K562 (cell line): Measurements from ENCODE around the gene PDE11A. TPM values are rescaled to one million over a fixed set of nuclear protein-coding genes. Genes with fewer than 3 reads are reported as not detected.
A peak's percentile ranks its signal among the peaks of the same experiment; 100 is the strongest.

ENCODE experiments used
- DNMT1 ChIP-seq: fragments of 450-650 bp; IDR thresholded peaks from 2 replicates; pipeline ENCODE4 v1.6.1; 2016; ENCODE audit warnings: antibody characterized with exemption, mild to moderate bottlenecking
- HDAC8 ChIP-seq: fragments of 450-650 bp; IDR thresholded peaks from 2 replicates; pipeline ENCODE4 v1.6.1; 2016; ENCODE audit warnings: mild to moderate bottlenecking, missing genetic modification characterization, moderate library complexity, missing compliant biosample characterization
- HES1 ChIP-seq: fragments of 450-650 bp; IDR thresholded peaks from 2 replicates; pipeline ENCODE4 v1.6.1; 2016; ENCODE audit warnings: low read depth, mild to moderate bottlenecking, moderate library complexity
- HIVEP1 ChIP-seq: fragments of 250-450 bp; sonication (Bioruptor Pico); IDR thresholded peaks from 2 replicates; pipeline ENCODE4 v1.4.0; 2020; ENCODE audit warnings: mild to moderate bottlenecking
- HMBOX1 ChIP-seq: sonication (generic); IDR thresholded peaks from 2 replicates; pipeline ENCODE4 v1.6.1; 2016
- MECOM ChIP-seq: fragments of 250-450 bp; sonication (Bioruptor Pico); IDR thresholded peaks from 2 replicates; pipeline ENCODE4 v1.8.0; 2022; ENCODE audit warnings: inconsistent platforms
- RCOR1 ChIP-seq, 2 experiments: IDR thresholded peaks; 2 replicates each; pipeline ENCODE4 v1.6.1; 2012; ENCODE audit warnings: low read depth in 2 of 2, low read length in 2 of 2, borderline replicate concordance in 1 of 2, improper control_type of control experiment in 1 of 2
- SAFB2 ChIP-seq: fragments of 200-400 bp; formaldehyde crosslinking; IDR thresholded peaks from 2 replicates; pipeline ENCODE4 v1.6.1; 2018; ENCODE audit warnings: borderline replicate concordance, low read length, low read depth, moderate library complexity; ENCODE audit not compliant: severe bottlenecking
- TCF3 ChIP-seq: sonication (generic); formaldehyde crosslinking; IDR thresholded peaks from 2 replicates; pipeline ENCODE4 v1.4.0; 2020; ENCODE audit warnings: mild to moderate bottlenecking, missing genetic modification reagents
- ZNF174 ChIP-seq: fragments of 250-450 bp; sonication (Bioruptor Pico); IDR thresholded peaks from 2 replicates; pipeline ENCODE4 v1.4.0; 2020; ENCODE audit warnings: mild to moderate bottlenecking
- ZNF175 ChIP-seq: fragments of 200-800 bp; sonication (Bioruptor generic); IDR thresholded peaks from 2 replicates; pipeline ENCODE4 v1.6.1; 2016; ENCODE audit warnings: low read depth, mild to moderate bottlenecking, missing genetic modification characterization, missing compliant biosample characterization
- ZNF3 ChIP-seq: fragments of 250-450 bp; sonication (Bioruptor Pico); IDR thresholded peaks from 2 replicates; pipeline ENCODE4 v1.5.0; 2021; ENCODE audit warnings: mild to moderate bottlenecking, moderate library complexity
- ZNF589 ChIP-seq: fragments of 200-800 bp; sonication (Bioruptor generic); IDR thresholded peaks from 2 replicates; pipeline ENCODE4 v1.6.1; 2016; ENCODE audit warnings: low read depth, missing genetic modification characterization, missing compliant biosample characterization
- ZNF766 ChIP-seq: fragments of 200-800 bp; sonication (Bioruptor generic); conservative IDR thresholded peaks from 2 replicates; pipeline ENCODE4 v1.6.1; 2016; ENCODE audit warnings: missing genetic modification characterization, missing compliant biosample characterization
- polyA plus RNA-seq, 8 experiments: library from polyadenylated mRNA; depleted of rRNA in 4 of 8; stranded (reverse) in 5 of 8; unstranded in 3 of 8; fragments of >200 nt; fragmentation: Nextera tagmentation in 2 of 8; fragmentation: Illumina TruSeq in 1 of 8; extraction: Ambion mirVana in 2 of 8; extraction: Trizol in 1 of 8; gene quantifications; 2 replicates each; pipeline versions ENCODE4 v1.2.1 to v1.2.3, GENCODE V29; 2011 to 2014; ENCODE audit warnings: inconsistent platforms in 1 of 8, missing spikeins in 1 of 8
- total RNA-seq, 7 experiments: library from RNA; depleted of rRNA in 6 of 7; stranded (reverse); fragments of >200 nt in 6 of 7; fragmentation: Illumina TruSeq in 2 of 7; extraction: Trizol in 2 of 7; gene quantifications; 2 replicates each; pipeline versions ENCODE4 v1.2.1 to v1.2.3, GENCODE V29; 2011 to 2021; ENCODE audit warnings: low replicate concordance in 1 of 7
- TF ChIP-seq, protein P1 (sequence below): fragments of 200-600 bp; sonication (generic); IDR thresholded peaks from one replicate; pipeline ENCODE4 v1.6.1; 2012; ENCODE audit warnings: mild to moderate bottlenecking, low read depth, low read length, inconsistent platforms

PDE11A gene
- total and polyA plus RNA-seq, 9 of the 15 experiments (the other 6 are each of a cell fraction or from before 2014, with no cell fraction given), result 3.2 to 22.1 (median 5.7) TPM

- peak; percentile 82; the same call in 1 of the 2 replicates for TF ChIP-seq ZNF589 (CRISPR knock-in tag)
- TF ChIP-seq, protein P1, sequence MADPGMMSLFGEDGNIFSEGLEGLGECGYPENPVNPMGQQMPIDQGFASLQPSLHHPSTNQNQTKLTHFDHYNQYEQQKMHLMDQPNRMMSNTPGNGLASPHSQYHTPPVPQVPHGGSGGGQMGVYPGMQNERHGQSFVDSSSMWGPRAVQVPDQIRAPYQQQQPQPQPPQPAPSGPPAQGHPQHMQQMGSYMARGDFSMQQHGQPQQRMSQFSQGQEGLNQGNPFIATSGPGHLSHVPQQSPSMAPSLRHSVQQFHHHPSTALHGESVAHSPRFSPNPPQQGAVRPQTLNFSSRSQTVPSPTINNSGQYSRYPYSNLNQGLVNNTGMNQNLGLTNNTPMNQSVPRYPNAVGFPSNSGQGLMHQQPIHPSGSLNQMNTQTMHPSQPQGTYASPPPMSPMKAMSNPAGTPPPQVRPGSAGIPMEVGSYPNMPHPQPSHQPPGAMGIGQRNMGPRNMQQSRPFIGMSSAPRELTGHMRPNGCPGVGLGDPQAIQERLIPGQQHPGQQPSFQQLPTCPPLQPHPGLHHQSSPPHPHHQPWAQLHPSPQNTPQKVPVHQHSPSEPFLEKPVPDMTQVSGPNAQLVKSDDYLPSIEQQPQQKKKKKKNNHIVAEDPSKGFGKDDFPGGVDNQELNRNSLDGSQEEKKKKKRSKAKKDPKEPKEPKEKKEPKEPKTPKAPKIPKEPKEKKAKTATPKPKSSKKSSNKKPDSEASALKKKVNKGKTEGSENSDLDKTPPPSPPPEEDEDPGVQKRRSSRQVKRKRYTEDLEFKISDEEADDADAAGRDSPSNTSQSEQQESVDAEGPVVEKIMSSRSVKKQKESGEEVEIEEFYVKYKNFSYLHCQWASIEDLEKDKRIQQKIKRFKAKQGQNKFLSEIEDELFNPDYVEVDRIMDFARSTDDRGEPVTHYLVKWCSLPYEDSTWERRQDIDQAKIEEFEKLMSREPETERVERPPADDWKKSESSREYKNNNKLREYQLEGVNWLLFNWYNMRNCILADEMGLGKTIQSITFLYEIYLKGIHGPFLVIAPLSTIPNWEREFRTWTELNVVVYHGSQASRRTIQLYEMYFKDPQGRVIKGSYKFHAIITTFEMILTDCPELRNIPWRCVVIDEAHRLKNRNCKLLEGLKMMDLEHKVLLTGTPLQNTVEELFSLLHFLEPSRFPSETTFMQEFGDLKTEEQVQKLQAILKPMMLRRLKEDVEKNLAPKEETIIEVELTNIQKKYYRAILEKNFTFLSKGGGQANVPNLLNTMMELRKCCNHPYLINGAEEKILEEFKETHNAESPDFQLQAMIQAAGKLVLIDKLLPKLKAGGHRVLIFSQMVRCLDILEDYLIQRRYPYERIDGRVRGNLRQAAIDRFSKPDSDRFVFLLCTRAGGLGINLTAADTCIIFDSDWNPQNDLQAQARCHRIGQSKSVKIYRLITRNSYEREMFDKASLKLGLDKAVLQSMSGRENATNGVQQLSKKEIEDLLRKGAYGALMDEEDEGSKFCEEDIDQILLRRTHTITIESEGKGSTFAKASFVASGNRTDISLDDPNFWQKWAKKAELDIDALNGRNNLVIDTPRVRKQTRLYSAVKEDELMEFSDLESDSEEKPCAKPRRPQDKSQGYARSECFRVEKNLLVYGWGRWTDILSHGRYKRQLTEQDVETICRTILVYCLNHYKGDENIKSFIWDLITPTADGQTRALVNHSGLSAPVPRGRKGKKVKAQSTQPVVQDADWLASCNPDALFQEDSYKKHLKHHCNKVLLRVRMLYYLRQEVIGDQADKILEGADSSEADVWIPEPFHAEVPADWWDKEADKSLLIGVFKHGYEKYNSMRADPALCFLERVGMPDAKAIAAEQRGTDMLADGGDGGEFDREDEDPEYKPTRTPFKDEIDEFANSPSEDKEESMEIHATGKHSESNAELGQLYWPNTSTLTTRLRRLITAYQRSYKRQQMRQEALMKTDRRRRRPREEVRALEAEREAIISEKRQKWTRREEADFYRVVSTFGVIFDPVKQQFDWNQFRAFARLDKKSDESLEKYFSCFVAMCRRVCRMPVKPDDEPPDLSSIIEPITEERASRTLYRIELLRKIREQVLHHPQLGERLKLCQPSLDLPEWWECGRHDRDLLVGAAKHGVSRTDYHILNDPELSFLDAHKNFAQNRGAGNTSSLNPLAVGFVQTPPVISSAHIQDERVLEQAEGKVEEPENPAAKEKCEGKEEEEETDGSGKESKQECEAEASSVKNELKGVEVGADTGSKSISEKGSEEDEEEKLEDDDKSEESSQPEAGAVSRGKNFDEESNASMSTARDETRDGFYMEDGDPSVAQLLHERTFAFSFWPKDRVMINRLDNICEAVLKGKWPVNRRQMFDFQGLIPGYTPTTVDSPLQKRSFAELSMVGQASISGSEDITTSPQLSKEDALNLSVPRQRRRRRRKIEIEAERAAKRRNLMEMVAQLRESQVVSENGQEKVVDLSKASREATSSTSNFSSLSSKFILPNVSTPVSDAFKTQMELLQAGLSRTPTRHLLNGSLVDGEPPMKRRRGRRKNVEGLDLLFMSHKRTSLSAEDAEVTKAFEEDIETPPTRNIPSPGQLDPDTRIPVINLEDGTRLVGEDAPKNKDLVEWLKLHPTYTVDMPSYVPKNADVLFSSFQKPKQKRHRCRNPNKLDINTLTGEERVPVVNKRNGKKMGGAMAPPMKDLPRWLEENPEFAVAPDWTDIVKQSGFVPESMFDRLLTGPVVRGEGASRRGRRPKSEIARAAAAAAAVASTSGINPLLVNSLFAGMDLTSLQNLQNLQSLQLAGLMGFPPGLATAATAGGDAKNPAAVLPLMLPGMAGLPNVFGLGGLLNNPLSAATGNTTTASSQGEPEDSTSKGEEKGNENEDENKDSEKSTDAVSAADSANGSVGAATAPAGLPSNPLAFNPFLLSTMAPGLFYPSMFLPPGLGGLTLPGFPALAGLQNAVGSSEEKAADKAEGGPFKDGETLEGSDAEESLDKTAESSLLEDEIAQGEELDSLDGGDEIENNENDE, result no peak
- TF ChIP-seq ZNF174, result no peak
- TF ChIP-seq RCOR1 (IDR thresholded peaks at IDR 0.05; ENCODE audit: borderline replicate concordance in 1 of 2, low read depth in 2 of 2, low read length in 2 of 2), result no peak; a peak in 1 of 4 replicates
- TF ChIP-seq TCF3 (CRISPR knock-in tag), result 0 out of 2 replicates have a peak, but pooled peaks have one; percentile 16
- TF ChIP-seq HIVEP1 (CRISPR knock-in tag), result no peak
- TF ChIP-seq HMBOX1, result peak; percentile 72
- TF ChIP-seq MECOM (CRISPR knock-in tag), result no peak
- no peak for TF ChIP-seq HDAC8
- no peak for TF ChIP-seq ZNF175
- TF ChIP-seq ZNF3, result no peak
- no peak for TF ChIP-seq SAFB2
- TF ChIP-seq DNMT1, result no peak
- no peak for TF ChIP-seq HES1
- 0 out of 2 replicates have a peak, but pooled peaks have one; percentile 53 for TF ChIP-seq ZNF766
Observed at GRCh38 chr2:177682836-177683660, 389.5 kb downstream of the PDE11A start (continued).
